ENCODE measurements around the gene LRFN2. TPM values are rescaled to one million over a fixed set of nuclear protein-coding genes. Genes with fewer than 3 reads are reported as not detected.

The LRFN2 gene
- total and polyA plus RNA-seq, 2 of the 8 experiments (the other 6 are each of a cell fraction or from before 2014, with no cell fraction given), result 2.3 TPM

GRCh38 chr6:40469323-40469722 is 117.8 kb downstream of the LRFN2 start (continued):
- TF ChIP-seq HDAC2 (IDR thresholded peaks at IDR 0.05; ENCODE audit: borderline replicate concordance in 1 of 2, low read depth in 2 of 2, low read length in 2 of 2) (no peak), TAF1 (IDR thresholded peaks at IDR 0.05; ENCODE audit: low read depth, low read length) (no peak)

Measured in H1 (cell line).